OCI-LY1 (cell line): Measurements from ENCODE around the gene CD4.

Experiments used
- H2AFZ ChIP-seq: fragments of 200-600 bp; sonication (generic), shearing (Covaris generic); 2 replicates; pipeline ENCODE4 v1.6.0; 2014; ENCODE audit warnings: antibody characterized with exemption, mild to moderate bottlenecking, low read length
- H3F3A ChIP-seq: fragments of 200-600 bp; sonication (generic), shearing (Covaris generic); 2 replicates; pipeline ENCODE4 v1.6.0; 2014; ENCODE audit warnings: mild to moderate bottlenecking, antibody characterized with exemption, low read length, moderate library complexity; ENCODE audit not compliant: insufficient read depth
- H3K27ac ChIP-seq: fragments of 200-600 bp; sonication (generic); 2 replicates; pipeline ENCODE4 v1.5.1; 2014; ENCODE audit warnings: low read length, mixed run types, mild to moderate bottlenecking, low read depth; ENCODE audit not compliant: poor library complexity, severe bottlenecking
- H3K27me3 ChIP-seq: fragments of 200-600 bp; sonication (generic); 2 replicates; pipeline ENCODE4 v1.6.0; 2014; ENCODE audit warnings: antibody characterized with exemption, mild to moderate bottlenecking, low read length, moderate library complexity; ENCODE audit not compliant: insufficient read depth
- H3K36me3 ChIP-seq: fragments of 200-600 bp; sonication (generic); 2 replicates; pipeline ENCODE4 v1.6.1; 2014; ENCODE audit warnings: mild to moderate bottlenecking, antibody characterized with exemption, low read length, moderate library complexity, mixed read lengths; ENCODE audit not compliant: insufficient read depth
- H3K4me1 ChIP-seq: fragments of 200-600 bp; sonication (generic); 2 replicates; pipeline ENCODE4 v1.5.1; 2014; ENCODE audit warnings: mild to moderate bottlenecking, low read length, moderate library complexity; ENCODE audit not compliant: insufficient read depth, severe bottlenecking
- H3K4me2 ChIP-seq: fragments of 200-600 bp; sonication (generic), shearing (Covaris generic); 2 replicates; pipeline ENCODE4 v1.6.1; 2014; ENCODE audit warnings: low read length
- H3K4me3 ChIP-seq: fragments of 200-600 bp; sonication (generic); 2 replicates; pipeline ENCODE4 v1.5.1; 2014; ENCODE audit warnings: low read length, low read depth, mild to moderate bottlenecking, mixed read lengths; ENCODE audit not compliant: poor library complexity, severe bottlenecking
- H3K79me2 ChIP-seq: fragments of 200-600 bp; shearing (Covaris generic); 2 replicates; pipeline ENCODE4 v1.6.1; 2016; ENCODE audit warnings: mixed run types, low read length, mixed read lengths; ENCODE audit not compliant: insufficient read depth
- H3K9ac ChIP-seq: fragments of 200-600 bp; sonication (generic), shearing (Covaris generic); 2 replicates; pipeline ENCODE4 v1.6.1; 2014; ENCODE audit warnings: mild to moderate bottlenecking, low read length, mixed read lengths
- H3K9me2 ChIP-seq: fragments of 200-600 bp; sonication (generic), shearing (Covaris generic); 2 replicates; pipeline ENCODE4 v1.6.1; 2014; ENCODE audit warnings: low read depth, mild to moderate bottlenecking, low read length, mixed read lengths
- H3K9me3 ChIP-seq: fragments of 200-600 bp; shearing (Covaris generic); 2 replicates; pipeline ENCODE4 v1.6.1; 2014; ENCODE audit warnings: low read length, mixed read lengths
- H4K20me1 ChIP-seq: fragments of 200-600 bp; sonication (generic), shearing (Covaris generic); 2 replicates; pipeline ENCODE4 v1.6.0; 2016; ENCODE audit warnings: mild to moderate bottlenecking, low read length; ENCODE audit not compliant: insufficient read depth
- CTCF ChIP-seq: fragments of 200-600 bp; sonication (generic), shearing (Covaris generic); IDR thresholded peaks from 2 replicates; pipeline ENCODE4 v1.5.1; 2017; ENCODE audit warnings: mild to moderate bottlenecking, antibody characterized with exemption, low read length, moderate library complexity, mixed read lengths
- EZH2 ChIP-seq: fragments of 200-600 bp; sonication (generic), shearing (Covaris generic); IDR thresholded peaks from 2 replicates; pipeline ENCODE4 v1.8.0; 2017; ENCODE audit warnings: borderline replicate concordance, mixed run types, mild to moderate bottlenecking, antibody characterized with exemption, low read length, moderate library complexity, mixed read lengths

CD4 gene

GRCh38 chr12:6807170-6807569 lies 17.8 kb downstream of the CD4 start:
- H4K20me1 ChIP-seq: no peaks in the 10 kb centered on the region
- H3K36me3 ChIP-seq: no peaks in the 10 kb centered on the region; the same call in 1 of the 2 replicates
- no peak overlapping the region for H3K9ac ChIP-seq
- no peak overlapping the region for H3K27ac ChIP-seq
- H3K79me2 ChIP-seq: no peaks in the 10 kb centered on the region
- H3K9me2 ChIP-seq: no peaks in the 10 kb centered on the region
- H3K4me3 ChIP-seq: no peak overlapping the region
- no peak overlapping the region for H2AFZ ChIP-seq
- H3K27me3 ChIP-seq: no peaks in the 10 kb centered on the region
- no peaks in the 10 kb centered on the region for H3F3A ChIP-seq
- TF ChIP-seq EZH2: no peak
- TF ChIP-seq CTCF: no peak
- H3K9me3 ChIP-seq: no peaks in the 10 kb centered on the region
- H3K4me1 ChIP-seq: peaks cover under 1% of the 10 kb centered on the region
- no peak overlapping the region for H3K4me2 ChIP-seq

- Histone ChIP-seq H3K79me2 (no peaks in the 10 kb centered on the region), H3K4me3 (no peak overlapping the region), H3K27me3 (no peaks in the 10 kb centered on the region), H3K9ac (no peak overlapping the region), H2AFZ (no peak overlapping the region), H3K27ac (no peak overlapping the region), H3K36me3 (no peaks in the 10 kb centered on the region; the same call in 1 of the 2 replicates), H4K20me1 (no peaks in the 10 kb centered on the region), H3K9me3 (no peaks in the 10 kb centered on the region), H3K4me1 (peaks cover 9% of the 10 kb centered on the region), H3K9me2 (no peaks in the 10 kb centered on the region), H3K4me2 (no peak overlapping the region), H3F3A (no peaks in the 10 kb centered on the region)
- no peak for TF ChIP-seq CTCF
- TF ChIP-seq EZH2: no peak
These were observed 19.7 kb downstream of the CD4 start for GRCh38 chr12:6809056-6809455.

GRCh38 chr12:6810758-6811157 lies 21.4 kb downstream of the CD4 start:
- Histone ChIP-seq H3K36me3 (no peaks in the 10 kb centered on the region), H3K9me2 (no peaks in the 10 kb centered on the region), H3F3A (no peaks in the 10 kb centered on the region), H3K9ac (no peak overlapping the region), H3K27me3 (no peaks in the 10 kb centered on the region), H3K4me3 (no peak overlapping the region), H3K9me3 (no peaks in the 10 kb centered on the region), H3K4me1 (peaks cover 9% of the 10 kb centered on the region), H3K4me2 (no peak overlapping the region), H4K20me1 (no peaks in the 10 kb centered on the region), H3K27ac (no peak overlapping the region), H2AFZ (no peak overlapping the region), H3K79me2 (no peaks in the 10 kb centered on the region)
- TF ChIP-seq EZH2 (no peak), CTCF (no peak)
